ENCODE data around the gene RAB1B. TPM values are rescaled to one million over a fixed set of nuclear protein-coding genes. Genes with fewer than 3 reads are reported as not detected.
A peak's percentile ranks its signal among the peaks of the same experiment; 100 is the strongest.
"Not testable (repeated sequence)": the region's sequence is repeated elsewhere in the genome, so short reads cannot be mapped to it uniquely, and the experiment has no call there.

Gene RAB1B
- total RNA-seq, 1 donor from 2014 or later: 102 TPM

DNA sequence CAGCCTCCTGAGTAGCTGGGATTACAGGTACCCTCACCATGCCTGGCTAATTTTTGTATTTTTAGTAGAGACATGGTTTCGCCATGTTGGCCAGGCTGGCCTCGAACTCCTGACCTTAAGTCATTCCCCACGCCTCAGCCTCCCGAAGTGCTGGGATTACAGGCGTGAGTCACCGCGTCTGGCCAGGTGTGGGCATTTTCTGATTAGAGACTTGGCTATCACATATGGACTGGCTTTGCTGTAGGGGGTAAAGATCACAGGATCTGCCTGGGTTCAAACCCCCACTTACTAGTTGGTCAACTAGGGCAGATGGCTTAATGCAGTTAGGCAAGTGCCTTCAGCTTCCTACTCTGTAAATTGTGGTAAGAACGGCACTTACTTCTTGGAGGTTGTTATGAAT, 41.9 kb downstream of the RAB1B start:
- H3K4me3 Mint-ChIP-seq (ENCODE audit: low read depth): no peak overlapping the region
- TF ChIP-seq, protein P1, sequence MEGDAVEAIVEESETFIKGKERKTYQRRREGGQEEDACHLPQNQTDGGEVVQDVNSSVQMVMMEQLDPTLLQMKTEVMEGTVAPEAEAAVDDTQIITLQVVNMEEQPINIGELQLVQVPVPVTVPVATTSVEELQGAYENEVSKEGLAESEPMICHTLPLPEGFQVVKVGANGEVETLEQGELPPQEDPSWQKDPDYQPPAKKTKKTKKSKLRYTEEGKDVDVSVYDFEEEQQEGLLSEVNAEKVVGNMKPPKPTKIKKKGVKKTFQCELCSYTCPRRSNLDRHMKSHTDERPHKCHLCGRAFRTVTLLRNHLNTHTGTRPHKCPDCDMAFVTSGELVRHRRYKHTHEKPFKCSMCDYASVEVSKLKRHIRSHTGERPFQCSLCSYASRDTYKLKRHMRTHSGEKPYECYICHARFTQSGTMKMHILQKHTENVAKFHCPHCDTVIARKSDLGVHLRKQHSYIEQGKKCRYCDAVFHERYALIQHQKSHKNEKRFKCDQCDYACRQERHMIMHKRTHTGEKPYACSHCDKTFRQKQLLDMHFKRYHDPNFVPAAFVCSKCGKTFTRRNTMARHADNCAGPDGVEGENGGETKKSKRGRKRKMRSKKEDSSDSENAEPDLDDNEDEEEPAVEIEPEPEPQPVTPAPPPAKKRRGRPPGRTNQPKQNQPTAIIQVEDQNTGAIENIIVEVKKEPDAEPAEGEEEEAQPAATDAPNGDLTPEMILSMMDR (IDR thresholded peaks at IDR 0.05; ENCODE audit: unreplicated experiment): no peak
- peaks cover 2% of the 10 kb centered on the region for H3K4me1 Mint-ChIP-seq (ENCODE audit: low read depth)
- H3K9me3 Mint-ChIP-seq (ENCODE audit: low read depth): no peaks in the 10 kb centered on the region
- no peak overlapping the region for H3K27ac Mint-ChIP-seq
- H3K27me3 Mint-ChIP-seq: peaks cover 41% of the 10 kb centered on the region
- DNase-seq (ENCODE audit: low spot score, unreplicated experiment): no peak
- no peaks in the 10 kb centered on the region for H3K36me3 Mint-ChIP-seq (ENCODE audit: insufficient read depth)

DNA sequence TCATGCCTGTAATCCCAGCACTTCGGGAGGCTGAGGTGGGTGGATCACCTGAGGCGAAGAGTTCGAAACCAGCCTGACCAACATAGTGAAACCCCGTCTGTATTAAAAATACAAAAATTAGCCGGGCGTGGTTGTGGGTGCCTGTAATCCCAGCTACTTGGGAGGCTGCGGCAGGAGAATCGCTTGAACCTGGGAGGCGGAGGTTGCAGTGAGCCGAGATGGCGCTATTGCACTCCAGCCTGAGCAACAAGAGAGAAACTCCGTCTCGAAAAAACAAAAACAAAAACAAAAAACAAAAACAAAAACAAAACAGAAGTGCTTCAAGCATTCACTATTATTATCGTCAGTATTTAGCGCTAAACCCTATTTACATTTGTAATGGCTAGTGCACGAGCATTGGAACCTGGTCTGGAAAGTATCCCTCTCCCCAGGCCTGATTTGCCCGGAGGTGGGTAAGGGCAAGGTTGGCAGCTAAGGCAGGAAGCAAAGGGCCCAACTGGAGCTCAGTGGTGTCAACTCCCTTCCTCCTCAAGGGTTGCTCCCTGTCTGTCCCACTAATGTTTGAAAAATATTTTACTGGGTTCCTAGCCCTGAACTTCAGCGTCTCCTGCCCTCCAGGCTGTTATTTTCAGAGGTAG, 42.5 kb downstream of the RAB1B start:
- not testable (repeated sequence) for H3K9me3 Mint-ChIP-seq (ENCODE audit: low read depth); H3K4me3 Mint-ChIP-seq (ENCODE audit: low read depth); H3K4me1 Mint-ChIP-seq (ENCODE audit: low read depth); H3K27ac Mint-ChIP-seq; H3K36me3 Mint-ChIP-seq (ENCODE audit: insufficient read depth); DNase-seq (ENCODE audit: low spot score, unreplicated experiment)
- H3K27me3 Mint-ChIP-seq: peaks cover 47% of the 10 kb centered on the region

DNA sequence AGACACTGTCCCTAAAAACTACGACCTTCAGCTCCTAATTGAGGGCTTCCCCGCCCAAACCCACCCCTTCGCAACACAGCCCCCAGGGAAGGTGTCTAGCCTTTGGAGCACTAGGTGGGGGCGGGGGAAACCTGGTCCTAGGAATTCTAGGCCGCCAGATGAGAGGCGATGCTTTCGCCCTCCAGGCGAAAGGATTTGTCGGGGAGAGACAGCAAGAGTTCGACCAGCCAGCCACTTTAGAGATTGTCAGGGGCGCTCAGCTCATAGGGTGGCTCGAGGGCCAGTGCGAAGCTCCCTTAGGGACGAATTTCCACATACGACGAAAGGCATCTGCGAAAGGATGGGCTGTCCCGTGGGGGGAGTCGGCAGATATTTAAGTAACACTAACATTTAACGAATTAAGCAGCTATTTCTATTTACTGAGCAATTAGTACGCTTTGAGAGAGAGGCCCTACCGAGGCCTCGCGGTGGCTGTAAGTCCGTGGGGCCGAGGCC, 43.1 kb downstream of the RAB1B start:
- Mint-ChIP-seq H3K9me3 (ENCODE audit: low read depth) (no peaks in the 10 kb centered on the region), H3K27me3 (peaks cover 51% of the 10 kb centered on the region), H3K4me3 (ENCODE audit: low read depth) (peak overlapping the region; percentile 88), H3K27ac (peak overlapping the region; percentile 98), H3K36me3 (ENCODE audit: insufficient read depth) (no peaks in the 10 kb centered on the region), H3K4me1 (ENCODE audit: low read depth) (peaks cover 2% of the 10 kb centered on the region)
- TF ChIP-seq, protein P1 (IDR thresholded peaks at IDR 0.05; ENCODE audit: unreplicated experiment): no peak
- DNase-seq (ENCODE audit: low spot score, unreplicated experiment): no peak

DNA sequence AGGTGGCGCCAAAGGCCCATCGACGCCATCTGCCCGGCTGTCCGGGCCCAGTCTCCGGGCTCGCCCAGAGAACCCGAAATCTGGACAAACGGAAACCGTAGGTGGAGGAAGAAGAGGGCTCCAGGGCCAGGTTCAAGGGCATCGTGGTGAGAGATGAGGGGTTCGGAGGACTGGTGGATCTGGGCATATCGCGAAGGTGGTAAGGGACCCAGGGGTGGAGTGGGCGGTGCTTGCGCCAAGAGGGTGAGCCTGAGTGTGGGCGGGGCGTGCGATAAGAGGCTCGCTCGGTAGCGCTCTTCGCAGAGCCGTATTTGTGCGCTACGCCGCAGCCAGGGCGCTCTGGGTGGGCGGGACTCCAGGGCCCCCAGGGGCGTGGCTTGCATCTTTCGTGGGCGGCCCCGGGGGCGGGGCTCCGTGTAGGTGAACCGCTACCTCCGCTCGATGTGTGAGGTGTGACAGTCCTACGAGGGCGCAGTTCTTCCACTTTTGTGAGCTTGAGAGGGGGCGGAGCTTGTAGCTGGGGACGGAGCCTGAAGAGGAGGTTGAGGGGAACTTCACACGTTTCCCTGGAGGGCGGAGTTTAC, 43.6 kb downstream of the RAB1B start:
- peaks cover 2% of the 10 kb centered on the region for H3K4me1 Mint-ChIP-seq (ENCODE audit: low read depth)
- no peaks in the 10 kb centered on the region for H3K36me3 Mint-ChIP-seq (ENCODE audit: insufficient read depth)
- peak overlapping the region; percentile 88 for H3K4me3 Mint-ChIP-seq (ENCODE audit: low read depth)
- peaks cover 50% of the 10 kb centered on the region for H3K27me3 Mint-ChIP-seq
- H3K9me3 Mint-ChIP-seq (ENCODE audit: low read depth): no peaks in the 10 kb centered on the region
- peak overlapping the region; percentile 98 for H3K27ac Mint-ChIP-seq
- peak; percentile 68 for DNase-seq (ENCODE audit: low spot score, unreplicated experiment)
- TF ChIP-seq, protein P1 (IDR thresholded peaks at IDR 0.05; ENCODE audit: unreplicated experiment): peak; percentile 75

DNA sequence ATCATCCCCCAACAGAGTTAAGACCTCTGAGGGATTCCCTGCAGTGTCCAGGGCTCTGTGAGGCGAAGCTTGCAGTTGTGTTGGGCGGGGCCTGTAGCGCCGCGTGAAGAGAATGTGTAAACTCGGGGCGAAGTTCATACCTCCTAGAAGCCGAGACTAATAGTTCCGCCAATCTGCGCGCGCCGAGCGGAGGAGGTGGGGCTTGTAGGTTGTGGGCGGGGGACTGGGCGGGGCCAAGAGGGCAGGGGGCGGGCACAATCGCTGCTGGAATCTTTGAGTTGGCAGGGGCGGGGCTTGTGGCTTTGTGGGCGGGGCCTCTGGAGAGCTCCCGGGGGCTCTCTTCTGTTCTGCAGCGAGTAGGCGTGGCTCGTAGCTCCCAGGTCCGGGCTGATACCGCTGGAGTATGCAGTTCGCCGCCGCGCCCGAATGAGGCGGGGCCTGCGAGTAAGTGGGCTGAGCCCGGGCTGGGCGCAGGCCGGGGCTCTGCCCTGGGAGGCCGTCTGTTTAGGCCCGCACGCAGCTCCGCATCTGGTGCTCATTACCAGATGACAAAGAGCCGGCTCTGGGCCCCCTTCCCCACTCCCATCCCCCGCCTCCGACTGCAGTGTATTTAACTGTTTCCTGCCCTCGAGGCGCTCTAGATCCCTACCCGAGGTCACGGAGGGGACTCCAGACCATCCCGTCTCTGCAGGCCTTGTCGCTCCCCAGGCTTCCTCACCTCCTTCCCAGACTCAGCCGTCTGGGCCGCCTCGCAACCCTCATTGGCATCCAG, 44.3 kb downstream of the RAB1B start:
- Mint-ChIP-seq H3K27ac (peak overlapping the region; percentile 98), H3K9me3 (ENCODE audit: low read depth) (no peaks in the 10 kb centered on the region), H3K4me3 (ENCODE audit: low read depth) (peak overlapping the region; percentile 88), H3K4me1 (ENCODE audit: low read depth) (peaks cover 3% of the 10 kb centered on the region), H3K36me3 (ENCODE audit: insufficient read depth) (no peaks in the 10 kb centered on the region), H3K27me3 (peaks cover 47% of the 10 kb centered on the region)
- TF ChIP-seq, protein P1 (IDR thresholded peaks at IDR 0.05; ENCODE audit: unreplicated experiment): no peak
- peak; percentile 96 for DNase-seq (ENCODE audit: low spot score, unreplicated experiment)

Data from progenitor cell of endocrine pancreas (in vitro differentiated cells).